NCI-H2227 treated with DMSO at 0.1 percent for 48 hours (cell line): Measurements from ENCODE around the gene LMO7.
"Not testable (repeated sequence)": the region's sequence is repeated elsewhere in the genome, so short reads cannot be mapped to it uniquely, and the experiment has no call there.

Experiments
- DNase-seq: peaks from one replicate; lab custom pipeline; 2025; lab: John Stamatoyannopoulos, UW

Gene LMO7

GRCh38 chr13:75699062-75699461 is 62.9 kb downstream of the LMO7 start:
- no peak for DNase-seq

- DNase-seq = not testable (repeated sequence)
Measured at GRCh38 chr13:75699717-75700116, 63.6 kb downstream of the LMO7 start.

- DNase-seq = no peak
Measured at GRCh38 chr13:75700552-75700951, 64.4 kb downstream of the LMO7 start.

GRCh38 chr13:75702476-75702875 is 66.3 kb downstream of the LMO7 start:
- no peak for DNase-seq

- no peak for DNase-seq
Measured at GRCh38 chr13:75703769-75704168, 67.6 kb downstream of the LMO7 start.

GRCh38 chr13:75704194-75704926 is 68.2 kb downstream of the LMO7 start:
- no peak for DNase-seq

DNA sequence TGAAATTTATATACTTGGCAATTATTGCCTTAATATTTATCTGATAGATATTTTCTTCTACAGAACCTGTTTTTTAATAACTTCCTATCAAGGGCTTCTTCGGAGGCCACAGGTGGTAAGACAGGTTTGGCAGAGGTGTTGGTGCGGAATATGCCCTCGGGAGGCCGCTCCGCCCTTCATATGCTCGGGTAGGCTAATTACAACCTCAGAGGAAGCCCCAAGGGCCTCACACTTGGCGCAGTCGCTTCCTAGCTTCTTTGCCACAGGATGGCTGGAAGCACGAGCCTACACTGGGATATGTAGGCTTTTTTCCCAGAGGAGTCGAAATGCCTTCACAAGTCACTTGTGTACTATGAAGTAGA is 68.8 kb downstream of the LMO7 start:
- DNase-seq = no peak

DNA sequence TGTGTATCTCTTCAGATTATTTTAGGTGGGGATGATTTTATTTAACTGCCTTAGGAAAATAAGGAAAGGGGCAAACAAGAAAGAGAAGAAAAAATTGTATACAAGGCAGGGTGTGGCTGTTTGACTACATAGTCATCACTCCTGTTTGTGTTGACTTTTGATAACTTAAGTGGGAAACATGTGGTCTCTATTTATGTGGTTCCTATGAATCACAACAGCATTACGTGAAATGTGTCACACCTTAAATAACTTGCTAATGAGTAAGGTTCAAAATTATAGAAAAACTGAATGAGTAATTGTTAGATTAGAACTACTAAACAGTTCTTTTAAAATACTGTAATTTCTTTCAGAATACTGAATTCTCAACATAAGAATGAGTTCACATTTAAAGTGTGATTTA is 69.3 kb downstream of the LMO7 start:
- DNase-seq = no peak

- no peak for DNase-seq
Measured at GRCh38 chr13:75705908-75706307, 69.8 kb downstream of the LMO7 start.

DNA sequence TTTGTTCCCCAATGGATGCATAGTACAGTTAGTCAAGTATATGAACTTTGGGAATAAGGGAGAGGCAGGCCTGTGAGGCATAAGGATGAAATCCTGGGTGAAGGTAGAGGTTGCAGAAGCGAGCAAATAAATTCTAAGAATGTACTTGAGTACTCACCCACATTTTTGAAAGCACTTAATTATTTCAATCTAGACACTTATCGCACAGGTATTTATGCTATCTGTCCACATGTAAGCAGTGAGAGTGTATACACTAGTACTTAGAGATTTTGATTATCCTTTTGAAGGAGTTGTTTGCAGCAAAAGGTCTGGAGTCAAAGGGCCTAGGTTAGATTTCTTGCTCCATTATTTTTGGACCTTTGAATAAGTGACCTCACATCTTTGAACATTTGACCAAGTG is 77.7 kb downstream of the LMO7 start:
- DNase-seq = no peak

DNA sequence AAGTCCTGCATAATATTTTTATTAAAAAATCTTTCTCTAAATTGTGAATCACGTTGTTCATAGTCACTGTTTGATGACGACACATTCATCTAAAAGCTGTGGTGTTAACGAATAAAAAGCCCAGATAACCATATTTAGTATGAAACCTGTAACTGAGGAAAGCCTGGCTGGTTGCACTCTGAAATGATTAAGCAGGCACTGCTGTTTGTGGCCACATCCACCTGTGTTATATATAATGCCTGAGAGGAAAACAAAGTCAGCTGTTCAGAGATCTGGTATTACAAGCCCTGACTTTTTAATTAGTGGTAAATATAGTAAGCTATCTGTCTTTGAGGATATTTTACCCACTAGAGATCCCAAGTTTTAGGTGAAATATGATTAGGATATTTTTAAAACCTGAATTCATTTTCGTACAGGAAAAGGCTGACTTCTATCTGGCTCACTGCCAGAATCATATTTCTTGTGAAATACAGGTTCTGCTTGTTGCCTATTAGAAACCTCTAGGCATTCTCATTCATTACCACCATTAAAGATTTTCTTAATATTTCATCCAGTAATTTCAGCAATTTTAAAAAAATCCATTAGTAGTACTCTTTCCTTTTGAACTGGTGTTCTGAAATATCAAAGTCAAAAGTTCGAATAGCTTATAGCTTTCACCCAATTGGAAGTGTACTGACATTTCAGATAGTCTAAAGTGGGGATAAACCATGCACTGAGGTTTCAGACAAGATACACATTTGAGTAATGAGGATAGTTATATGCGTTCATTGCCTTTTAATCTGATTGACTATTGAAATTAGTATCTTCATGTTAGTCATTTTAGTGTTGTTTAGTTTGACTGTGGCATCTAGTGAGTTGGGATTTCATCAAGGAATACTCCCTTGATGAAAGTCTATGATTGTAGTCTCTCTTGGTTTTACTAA is 79.7 kb downstream of the LMO7 start:
- no peak for DNase-seq

GRCh38 chr13:75717525-75717924 is 81.4 kb downstream of the LMO7 start:
- DNase-seq = no peak

- no peak for DNase-seq
Measured at GRCh38 chr13:75721307-75721706, 85.2 kb downstream of the LMO7 start.

DNA sequence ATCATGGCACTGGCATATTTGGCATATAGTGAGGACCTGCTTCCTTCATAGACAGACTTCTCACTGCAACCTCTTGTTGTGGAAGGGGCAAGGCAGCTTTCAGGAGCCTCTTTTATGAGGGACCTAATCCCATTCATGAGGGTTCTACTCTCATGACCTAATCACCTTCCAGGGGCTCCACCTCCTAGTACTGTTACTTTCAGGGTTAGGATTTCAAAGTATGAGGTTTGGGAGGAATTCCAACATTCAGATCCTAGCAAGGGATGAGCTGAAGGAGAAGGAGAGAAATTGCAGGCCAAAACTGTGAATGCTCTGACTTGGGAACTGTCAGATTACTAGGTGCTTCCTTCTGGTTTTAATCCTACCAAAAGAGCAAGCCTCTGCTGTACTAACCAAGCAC is 87.8 kb downstream of the LMO7 start:
- no peak for DNase-seq

DNA sequence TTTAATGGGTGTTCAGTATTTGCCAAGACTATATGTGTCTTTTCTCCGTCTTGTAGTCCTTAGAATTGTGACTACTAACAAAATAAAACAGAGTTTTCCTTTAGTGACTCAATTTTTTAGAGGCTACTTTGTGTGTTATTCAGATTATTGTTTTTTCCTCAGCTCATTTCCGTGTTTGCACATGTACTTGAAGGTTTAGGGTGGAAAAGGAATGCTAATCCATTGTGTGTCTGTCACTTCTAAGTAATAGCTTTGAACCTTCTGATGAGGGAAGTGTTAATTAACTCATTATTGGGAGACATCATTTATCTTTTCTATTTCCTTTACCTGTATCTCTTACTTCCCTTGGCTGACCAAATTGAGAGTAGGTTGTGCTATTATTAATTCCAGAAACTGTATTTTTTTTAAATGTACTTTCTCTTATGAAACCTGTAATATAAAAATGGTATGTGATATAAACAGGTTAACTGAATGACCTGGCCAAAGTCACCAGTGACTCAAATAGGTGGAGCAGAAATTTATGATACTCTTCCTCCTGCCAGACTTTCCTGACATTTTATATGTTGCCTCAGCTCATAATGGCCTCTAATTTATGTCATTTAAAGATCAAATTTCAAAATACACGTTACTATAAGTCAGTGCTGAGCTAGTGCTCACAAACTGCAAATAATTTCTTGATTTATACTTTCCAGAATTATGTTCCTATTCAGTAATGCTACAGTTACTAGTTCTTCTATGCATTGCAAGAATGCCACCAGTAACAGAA is 88.8 kb downstream of the LMO7 start:
- DNase-seq = no peak

- DNase-seq = no peak
Measured at GRCh38 chr13:75725736-75726135, 89.6 kb downstream of the LMO7 start.

DNA sequence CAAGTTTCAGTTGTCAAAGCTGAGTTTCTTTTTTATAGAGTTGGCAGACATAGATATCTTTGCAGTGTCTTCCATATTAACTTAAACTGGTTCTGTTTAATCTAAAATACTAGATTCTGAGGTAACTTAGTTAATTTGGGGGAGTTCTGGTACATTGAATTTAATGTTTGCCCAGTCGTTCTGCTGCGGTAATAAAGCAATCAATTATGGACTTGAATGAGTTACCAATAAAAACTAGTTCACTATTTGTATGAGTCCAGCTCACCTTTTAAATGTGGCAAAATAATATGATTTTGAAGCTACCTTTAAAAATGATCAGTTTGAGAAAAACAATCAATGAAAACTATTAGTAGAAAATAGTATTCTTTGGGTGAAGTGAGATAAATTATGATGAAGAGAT is 90.2 kb downstream of the LMO7 start:
- DNase-seq = no peak

DNA sequence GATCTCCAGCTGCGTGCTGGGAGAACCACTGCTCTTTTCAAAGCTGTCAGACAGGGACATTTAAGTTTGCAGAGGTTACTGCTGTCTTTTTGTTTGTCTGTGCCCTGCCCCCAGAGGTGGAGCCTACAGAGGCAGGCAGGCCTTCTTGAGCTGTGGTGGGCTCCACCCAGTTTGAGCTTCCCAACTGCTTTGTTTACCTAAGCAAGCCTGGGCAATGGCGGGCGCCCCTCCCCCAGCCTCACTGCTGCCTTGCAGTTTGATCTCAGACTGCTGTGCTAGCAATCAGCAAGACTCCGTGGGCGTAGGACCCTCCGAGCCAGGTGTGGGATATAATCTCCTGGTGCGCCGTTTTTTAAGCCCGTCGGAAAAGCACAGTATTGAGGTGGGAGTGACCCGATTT is 97.0 kb downstream of the LMO7 start:
- not testable (repeated sequence) for DNase-seq

GRCh38 chr13:75736173-75736572 is 100.0 kb downstream of the LMO7 start:
- DNase-seq = no peak

DNA sequence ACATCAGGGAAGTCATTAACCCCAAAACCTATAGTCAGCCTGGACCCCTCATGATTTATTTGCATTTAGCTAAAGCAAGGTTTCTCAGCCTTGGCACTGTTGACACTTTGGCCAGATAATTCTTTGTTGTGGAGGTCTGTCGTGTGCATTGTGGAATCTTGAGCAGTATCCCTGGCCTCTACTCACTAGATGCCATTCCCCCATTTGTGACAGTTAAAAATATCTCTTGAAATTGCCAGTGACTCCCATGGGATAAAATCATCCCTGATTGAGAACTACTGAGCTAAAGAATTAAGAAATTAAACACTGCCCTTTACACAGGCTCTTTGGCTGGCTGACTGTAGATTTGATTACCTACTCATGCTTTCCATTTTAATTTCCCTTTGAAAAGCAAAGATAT is 102.7 kb downstream of the LMO7 start:
- no peak for DNase-seq

- DNase-seq = no peak
Measured at GRCh38 chr13:75739244-75739868, 103.2 kb downstream of the LMO7 start.

DNA sequence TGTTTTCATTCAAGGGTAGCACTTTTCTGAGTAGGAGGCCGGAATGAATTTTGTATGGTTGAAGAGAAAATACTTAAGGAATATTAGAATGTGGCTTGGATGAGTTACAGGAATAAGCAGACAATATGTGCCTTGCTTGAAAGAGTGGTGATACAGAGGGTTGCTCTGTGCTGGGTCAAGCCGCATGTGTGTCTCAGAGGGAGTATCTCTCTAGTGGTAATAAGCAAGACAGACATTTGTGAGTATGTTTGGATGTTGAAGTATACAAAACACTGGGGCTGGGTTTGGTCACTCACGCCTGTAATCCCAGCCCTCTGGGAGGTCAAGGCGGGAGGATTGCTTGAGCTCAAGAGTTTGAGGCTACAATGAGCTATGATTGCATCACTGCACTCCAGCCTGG is 103.9 kb downstream of the LMO7 start:
- no peak for DNase-seq
